Activated T-helper 17 cell treated with anti-CD3 and anti-CD28 coated beads, Interleukin-2, amount 50 U/mL, for 72 hours (primary cell): ENCODE results near the gene ZNFX1. TPM values are rescaled to one million over a fixed set of nuclear protein-coding genes. Genes with fewer than 3 reads are reported as not detected.
A peak's percentile ranks its signal among the peaks of the same experiment; 100 is the strongest.
"Not testable (repeated sequence)": the region's sequence is repeated elsewhere in the genome, so short reads cannot be mapped to it uniquely, and the experiment has no call there.

Source experiments
- ATAC-seq: fragments of 150-1000 bp; cut with Tn5 transposase; replicated peaks from 2 replicates; pipeline ENCODE4 v1.10.0; 2021; ENCODE audit warnings: mild to moderate bottlenecking, moderate library complexity
- H3K27ac Mint-ChIP-seq: one replicate; pipeline ENCODE4 v1.8.0; 2022; ENCODE audit warnings: mixed read lengths
- H3K27me3 Mint-ChIP-seq: one replicate; pipeline ENCODE4 v1.8.0; 2022; ENCODE audit warnings: mixed read lengths
- H3K36me3 Mint-ChIP-seq: one replicate; pipeline ENCODE4 v1.8.0; 2022; ENCODE audit warnings: low read depth, mild to moderate bottlenecking, mixed read lengths
- H3K4me1 Mint-ChIP-seq: one replicate; pipeline ENCODE4 v1.8.0; 2022; ENCODE audit warnings: mixed read lengths
- H3K4me3 Mint-ChIP-seq: one replicate; pipeline ENCODE4 v1.8.0; 2022; ENCODE audit warnings: mild to moderate bottlenecking, mixed read lengths
- H3K9me3 Mint-ChIP-seq: one replicate; pipeline ENCODE4 v1.8.0; 2022; ENCODE audit warnings: mixed read lengths
- total RNA-seq, 2 donors: library from RNA; stranded (reverse); gene quantifications; one replicate each; pipeline ENCODE4 v1.2.3, GENCODE V29; 2022

ZNFX1 gene
- total RNA-seq, 2 donors from 2014 or later = 32.8 to 54.9 TPM

GRCh38 chr20:49210101-49210756, 67.6 kb downstream of the ZNFX1 start:
- no peak overlapping the region for H3K27ac Mint-ChIP-seq

GRCh38 chr20:49207076-49207475, 70.8 kb downstream of the ZNFX1 start:
- H3K27ac Mint-ChIP-seq = no peak overlapping the region
- peak; percentile 48 for ATAC-seq

More at GRCh38 chr20:49210101-49210756, 67.6 kb downstream of the ZNFX1 start:
- no peaks in the 10 kb centered on the region for H3K27me3 Mint-ChIP-seq
- no peaks in the 10 kb centered on the region for H3K4me1 Mint-ChIP-seq
- peaks cover 3% of the 10 kb centered on the region for H3K9me3 Mint-ChIP-seq
- no peaks in the 10 kb centered on the region for H3K36me3 Mint-ChIP-seq
- no peak for ATAC-seq
- H3K4me3 Mint-ChIP-seq = no peak overlapping the region

GRCh38 chr20:49203746-49204145, 74.1 kb downstream of the ZNFX1 start:
- ATAC-seq = no peak
- Mint-ChIP-seq H3K4me3 (no peak overlapping the region), H3K4me1 (no peaks in the 10 kb centered on the region), H3K27me3 (no peaks in the 10 kb centered on the region), H3K27ac (no peak overlapping the region), H3K9me3 (no peaks in the 10 kb centered on the region), H3K36me3 (no peaks in the 10 kb centered on the region)

More at GRCh38 chr20:49207076-49207475, 70.8 kb downstream of the ZNFX1 start:
- H3K4me1 Mint-ChIP-seq = no peaks in the 10 kb centered on the region
- no peak overlapping the region for H3K4me3 Mint-ChIP-seq
- H3K27me3 Mint-ChIP-seq = no peaks in the 10 kb centered on the region
- H3K9me3 Mint-ChIP-seq = peaks cover 3% of the 10 kb centered on the region
- H3K36me3 Mint-ChIP-seq = no peaks in the 10 kb centered on the region

- Mint-ChIP-seq H3K27ac (no peak overlapping the region), H3K9me3 (no peaks in the 10 kb centered on the region), H3K36me3 (no peaks in the 10 kb centered on the region), H3K27me3 (no peaks in the 10 kb centered on the region), H3K4me3 (no peak overlapping the region), H3K4me1 (no peaks in the 10 kb centered on the region)
- no peak for ATAC-seq
Observed at GRCh38 chr20:49203011-49203410, 74.8 kb downstream of the ZNFX1 start.

GRCh38 chr20:49199729-49200293, 78.0 kb downstream of the ZNFX1 start:
- Mint-ChIP-seq H3K4me1 (no peaks in the 10 kb centered on the region), H3K9me3 (no peaks in the 10 kb centered on the region)
- ATAC-seq = no peak

GRCh38 chr20:49192944-49193518, 84.8 kb downstream of the ZNFX1 start:
- H3K9me3 Mint-ChIP-seq, H3K4me1 Mint-ChIP-seq, H3K4me3 Mint-ChIP-seq, H3K36me3 Mint-ChIP-seq, ATAC-seq, H3K27me3 Mint-ChIP-seq, H3K27ac Mint-ChIP-seq: not testable (repeated sequence)

More at GRCh38 chr20:49199729-49200293, 78.0 kb downstream of the ZNFX1 start:
- H3K4me3 Mint-ChIP-seq = no peak overlapping the region
- no peak overlapping the region for H3K27ac Mint-ChIP-seq
- H3K36me3 Mint-ChIP-seq = no peaks in the 10 kb centered on the region
- no peaks in the 10 kb centered on the region for H3K27me3 Mint-ChIP-seq

Other genes with a start within 250 kb of the ZNFX1 start
- 100 to 1,000 TPM in 1 of 2 donors, 10 to 100 TPM in 1; 59.5 to 138 TPM for gene CSE1L, start 231.7 kb downstream of the ZNFX1 start, total RNA-seq
- gene STAU1, start 89.7 kb downstream of the ZNFX1 start, total RNA-seq = 10 to 100 TPM; 73.3 to 88.2 TPM
- gene DDX27, start 58.6 kb downstream of the ZNFX1 start, total RNA-seq = 10 to 100 TPM; 35.6 to 56.3 TPM
- gene KCNB1, start 204.6 kb upstream of the ZNFX1 start, total RNA-seq = not detected